ENCODE measurements around the gene AFF3. TPM values are rescaled to one million over a fixed set of nuclear protein-coding genes. Genes with fewer than 3 reads are reported as not detected.
A peak's percentile ranks its signal among the peaks of the same experiment; 100 is the strongest.
"Not testable (repeated sequence)": the region's sequence is repeated elsewhere in the genome, so short reads cannot be mapped to it uniquely, and the experiment has no call there.

AFF3 gene
- total RNA-seq, 6 experiments from 2014 or later, result 1.3 to 7.3 (median 6.4) TPM

DNA sequence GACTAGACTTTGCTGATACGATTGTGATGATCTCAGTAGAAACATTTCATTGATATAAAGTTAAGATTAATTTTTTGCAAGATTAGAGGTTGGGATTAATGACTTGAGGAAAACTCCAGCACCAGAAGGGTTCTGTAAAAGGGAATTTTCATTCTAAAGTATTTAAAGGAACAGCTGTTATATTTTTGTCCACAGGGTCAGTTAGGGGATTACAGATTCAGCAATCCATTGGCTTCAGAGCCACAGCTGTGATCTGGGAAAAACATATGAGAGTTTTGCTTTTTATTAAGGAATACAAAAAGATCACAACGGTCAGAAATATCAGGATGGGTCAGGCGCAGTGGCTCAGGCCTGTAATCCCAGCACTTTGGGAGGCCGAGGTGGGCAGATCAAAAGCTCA lies 633.0 kb downstream of the AFF3 start:
- Histone ChIP-seq H3K27me3 (no peaks in the 10 kb centered on the region), H3K27ac (no peak overlapping the region), H3K9me3 (no peaks in the 10 kb centered on the region), H3K4me1 (no peaks in the 10 kb centered on the region), H3K4me3 (no peak overlapping the region), H3K36me3 (no peaks in the 10 kb centered on the region)
- TF ChIP-seq POLR2A (IDR thresholded peaks at IDR 0.05), result no peak
- TF ChIP-seq, protein P1, sequence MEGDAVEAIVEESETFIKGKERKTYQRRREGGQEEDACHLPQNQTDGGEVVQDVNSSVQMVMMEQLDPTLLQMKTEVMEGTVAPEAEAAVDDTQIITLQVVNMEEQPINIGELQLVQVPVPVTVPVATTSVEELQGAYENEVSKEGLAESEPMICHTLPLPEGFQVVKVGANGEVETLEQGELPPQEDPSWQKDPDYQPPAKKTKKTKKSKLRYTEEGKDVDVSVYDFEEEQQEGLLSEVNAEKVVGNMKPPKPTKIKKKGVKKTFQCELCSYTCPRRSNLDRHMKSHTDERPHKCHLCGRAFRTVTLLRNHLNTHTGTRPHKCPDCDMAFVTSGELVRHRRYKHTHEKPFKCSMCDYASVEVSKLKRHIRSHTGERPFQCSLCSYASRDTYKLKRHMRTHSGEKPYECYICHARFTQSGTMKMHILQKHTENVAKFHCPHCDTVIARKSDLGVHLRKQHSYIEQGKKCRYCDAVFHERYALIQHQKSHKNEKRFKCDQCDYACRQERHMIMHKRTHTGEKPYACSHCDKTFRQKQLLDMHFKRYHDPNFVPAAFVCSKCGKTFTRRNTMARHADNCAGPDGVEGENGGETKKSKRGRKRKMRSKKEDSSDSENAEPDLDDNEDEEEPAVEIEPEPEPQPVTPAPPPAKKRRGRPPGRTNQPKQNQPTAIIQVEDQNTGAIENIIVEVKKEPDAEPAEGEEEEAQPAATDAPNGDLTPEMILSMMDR (IDR thresholded peaks at IDR 0.05), result no peak
- WGBS (ENCODE audit: insufficient coverage, low coverage, low lambda C conversion rate, missing lambda C conversion rate), result 76% methylated on average over 4 of the region's 4 CpGs
- DNase-seq (no peak), ATAC-seq (no peak)
- intact Hi-C loops (cut with DNase I), result no loop called here

- Histone ChIP-seq H3K4me1 (no peaks in the 10 kb centered on the region), H3K9me3 (no peaks in the 10 kb centered on the region), H3K27me3 (no peaks in the 10 kb centered on the region), H3K4me3 (no peak overlapping the region), H3K27ac (no peak overlapping the region), H3K36me3 (no peaks in the 10 kb centered on the region)
- ATAC-seq, result peak in 1 of 4 donors; percentile 56
- no peak for DNase-seq
- 75% methylated on average over 4 of the region's 7 CpGs for WGBS (ENCODE audit: insufficient coverage, low coverage, low lambda C conversion rate, missing lambda C conversion rate)
- TF ChIP-seq, protein P1 (IDR thresholded peaks at IDR 0.05), result no peak
- TF ChIP-seq POLR2A (IDR thresholded peaks at IDR 0.05), result no peak
- intact Hi-C loops (cut with DNase I), result no loop called here
These were observed 634.2 kb downstream of the AFF3 start for GRCh38 chr2:99507937-99508818.

- intact Hi-C loops (cut with DNase I), result no loop called here
- Histone ChIP-seq H3K4me1 (no peaks in the 10 kb centered on the region), H3K36me3 (no peaks in the 10 kb centered on the region), H3K27me3 (no peaks in the 10 kb centered on the region), H3K9me3 (no peaks in the 10 kb centered on the region), H3K27ac (no peak overlapping the region), H3K4me3 (no peak overlapping the region)
- ATAC-seq (no peak), DNase-seq (no peak)
- WGBS (ENCODE audit: insufficient coverage, low coverage, low lambda C conversion rate, missing lambda C conversion rate), result 37% methylated on average over 4 of the region's 4 CpGs
- TF ChIP-seq POLR2A (IDR thresholded peaks at IDR 0.05), result no peak
- TF ChIP-seq, protein P1 (IDR thresholded peaks at IDR 0.05), result no peak
These were observed 637.4 kb downstream of the AFF3 start for GRCh38 chr2:99504844-99505584.

DNA sequence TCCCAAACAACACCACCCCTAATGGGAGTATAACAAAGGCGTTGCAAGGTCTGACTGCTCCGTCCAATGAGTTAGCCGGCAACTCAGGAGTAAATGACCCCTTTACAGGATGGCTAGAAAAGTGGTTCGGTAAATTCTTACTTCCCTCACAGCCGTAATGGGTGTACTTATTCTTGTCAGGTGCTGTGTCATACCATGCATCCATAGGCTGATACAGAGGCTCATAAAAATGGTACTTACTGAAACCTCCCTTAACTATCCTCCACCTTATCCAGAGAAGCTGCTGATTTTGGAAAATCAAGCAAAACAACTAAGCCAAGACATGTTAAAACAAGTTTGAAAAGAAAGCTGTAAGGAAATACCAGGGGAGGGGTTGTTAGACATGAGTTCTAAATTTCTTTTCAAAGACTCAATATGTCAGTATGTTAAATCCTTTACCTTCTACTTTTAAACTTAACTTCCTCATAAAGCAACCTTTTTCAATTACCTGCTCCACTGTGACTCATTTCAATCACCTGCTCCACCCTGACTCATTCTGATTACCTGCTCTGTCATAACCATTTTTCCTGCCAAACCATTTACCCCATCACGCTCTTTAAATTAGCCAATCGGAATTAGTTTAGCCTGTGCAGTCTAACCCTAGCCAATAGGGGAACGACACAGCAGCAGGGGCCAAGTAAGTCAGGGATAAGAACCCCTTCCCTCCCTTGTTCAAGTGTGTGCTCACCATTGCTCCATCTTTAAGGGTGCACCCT lies 638.6 kb downstream of the AFF3 start:
- 82% methylated on average over 8 of the region's 8 CpGs for WGBS (ENCODE audit: insufficient coverage, low coverage, low lambda C conversion rate, missing lambda C conversion rate)
- intact Hi-C loops (cut with DNase I); H3K4me3 ChIP-seq; DNase-seq; H3K27me3 ChIP-seq; ATAC-seq; H3K27ac ChIP-seq; H3K36me3 ChIP-seq; H3K9me3 ChIP-seq; H3K4me1 ChIP-seq: not testable (repeated sequence)

Measured in right lobe of liver (tissue), 6 donors.